A549 (cell line): Measurements from ENCODE around the gene RAB12.

Source experiments
- CHD2 ChIP-seq: fragments of 150-350 bp; IDR thresholded peaks from 2 replicates; pipeline ENCODE4 v1.6.1; 2014; ENCODE audit warnings: low read length; ENCODE audit not compliant: partially characterized antibody
- CTCF ChIP-seq: fragments of >200 bp; sonication (Bioruptor Twin); formaldehyde crosslinking; IDR thresholded peaks from 3 replicates; pipeline ENCODE4 v1.5.1; 2016
- E2F6 ChIP-seq: IDR thresholded peaks from 2 replicates; pipeline ENCODE4 v1.6.1; 2012; ENCODE audit warnings: low read depth, borderline replicate concordance
- EP300 ChIP-seq, 2 experiments: fragments of >200 bp; sonication (Bioruptor Twin); formaldehyde crosslinking; IDR thresholded peaks; 2 replicates in 1 of 2; 3 replicates in 1 of 2; pipeline ENCODE4 v1.6.1; 2016 to 2017
- HDAC2 ChIP-seq: fragments of 200-600 bp; sonication (generic); IDR thresholded peaks from 2 replicates; pipeline ENCODE4 v1.6.1; 2016
- JUN ChIP-seq, 2 experiments: fragments of >200 bp; sonication (Bioruptor Twin); formaldehyde crosslinking; IDR thresholded peaks; 2 replicates in 1 of 2; 3 replicates in 1 of 2; pipeline ENCODE4 v1.6.1; 2016 to 2017
- MAZ ChIP-seq: fragments of 150-350 bp; IDR thresholded peaks from 2 replicates; pipeline ENCODE4 v1.6.1; 2014; ENCODE audit warnings: antibody characterized with exemption, low read depth, low read length, borderline replicate concordance
- NFE2L2 ChIP-seq: fragments of 150-350 bp; conservative IDR thresholded peaks from 2 replicates; pipeline ENCODE4 v1.6.1; 2014; ENCODE audit warnings: low read length
- NPAS2 ChIP-seq: fragments of 250-450 bp; sonication (Bioruptor Pico); IDR thresholded peaks from 2 replicates; pipeline ENCODE4 v1.8.0; 2022; ENCODE audit warnings: mild to moderate bottlenecking, moderate library complexity, borderline replicate concordance
- PBX3 ChIP-seq: IDR thresholded peaks from 2 replicates; pipeline ENCODE4 v1.6.1; 2012
- PHF8 ChIP-seq: fragments of 200-600 bp; sonication (generic); IDR thresholded peaks from 2 replicates; pipeline ENCODE4 v1.6.1; 2016; ENCODE audit warnings: low read depth, mild to moderate bottlenecking, antibody characterized with exemption, moderate library complexity, borderline replicate concordance
- POLR2A ChIP-seq: IDR thresholded peaks from 2 replicates; pipeline ENCODE4 v1.6.1; 2012; ENCODE audit warnings: mild to moderate bottlenecking, low read length
- RAD21 ChIP-seq, 2 experiments: fragments of >200 bp in 1 of 2; sonication (Bioruptor Twin) in 1 of 2; formaldehyde crosslinking in 1 of 2; IDR thresholded peaks in 1 of 2; conservative IDR thresholded peaks in 1 of 2; 2 replicates in 1 of 2; 3 replicates in 1 of 2; pipeline ENCODE4 v1.6.1; 2012 to 2018; ENCODE audit warnings: inconsistent platforms in 1 of 2
- RFX5 ChIP-seq: fragments of 450-650 bp; IDR thresholded peaks from 2 replicates; pipeline ENCODE4 v1.7.1; 2014; ENCODE audit warnings: antibody characterized with exemption, mild to moderate bottlenecking, moderate library complexity

GRCh38 chr18:8635087-8635486, 25.9 kb downstream of the RAB12 start:
- TF ChIP-seq CTCF: no peak
- TF ChIP-seq EP300 (IDR thresholded peaks at IDR 0.05): no peak
- TF ChIP-seq RAD21 (conservative IDR thresholded peaks at IDR 0.05 in 1 of 2, IDR thresholded peaks at IDR 0.05 in 1 of 2): no peak
- TF ChIP-seq RFX5: no peak
- TF ChIP-seq JUN (IDR thresholded peaks at IDR 0.05): no peak
- TF ChIP-seq E2F6: no peak
- no peak for TF ChIP-seq CHD2
- no peak for TF ChIP-seq PHF8
- no peak for TF ChIP-seq MAZ
- TF ChIP-seq NPAS2 (CRISPR knock-in tag): no peak
- no peak for TF ChIP-seq HDAC2
- TF ChIP-seq NFE2L2: no peak
- no peak for TF ChIP-seq POLR2A
- no peak for TF ChIP-seq PBX3
